Nephron progenitor cell (in vitro differentiated cells): ENCODE data around the gene MYRFL.

Experiments used
- DNase-seq: peaks from one replicate; pipeline ENCODE4 v3.0.0; 2021
- H3K27ac Mint-ChIP-seq: 2 replicates; pipeline ENCODE4 v1.8.0; 2021; ENCODE audit warnings: mild to moderate bottlenecking, moderate library complexity, mixed read lengths
- H3K27me3 Mint-ChIP-seq: 2 replicates; pipeline ENCODE4 v1.8.0; 2021; ENCODE audit warnings: mild to moderate bottlenecking, low read depth, mixed read lengths; ENCODE audit not compliant: poor library complexity
- H3K36me3 Mint-ChIP-seq: 2 replicates; pipeline ENCODE4 v1.8.0; 2021; ENCODE audit warnings: low read depth, mixed read lengths
- H3K4me1 Mint-ChIP-seq: 2 replicates; pipeline ENCODE4 v1.8.0; 2021; ENCODE audit warnings: mixed read lengths
- H3K4me3 Mint-ChIP-seq: 2 replicates; pipeline ENCODE4 v1.8.0; 2021; ENCODE audit warnings: mild to moderate bottlenecking, moderate library complexity, mixed read lengths
- H3K9me3 Mint-ChIP-seq: 2 replicates; pipeline ENCODE4 v1.8.0; 2021; ENCODE audit warnings: mild to moderate bottlenecking, moderate library complexity, mixed read lengths
- CTCF ChIP-seq: fragments of 200-600 bp; sonication (generic); IDR thresholded peaks from 2 replicates; pipeline ENCODE4 v1.5.0; 2021; ENCODE audit warnings: antibody characterized with exemption

The MYRFL gene

GRCh38 chr12:69824028-69824427 is 999 bp upstream of the MYRFL start:
- H3K36me3 Mint-ChIP-seq: no peaks in the 10 kb centered on the region

GRCh38 chr12:69828897-69829296 is 3.9 kb downstream of the MYRFL start:
- Mint-ChIP-seq H3K4me3 (no peak overlapping the region), H3K27me3 (peaks cover 10% of the 10 kb centered on the region), H3K27ac (no peak overlapping the region), H3K36me3 (no peaks in the 10 kb centered on the region), H3K9me3 (no peaks in the 10 kb centered on the region), H3K4me1 (no peaks in the 10 kb centered on the region)
- DNase-seq: no peak
- TF ChIP-seq CTCF: no peak

More at GRCh38 chr12:69824028-69824427, 999 bp upstream of the MYRFL start:
- H3K4me3 Mint-ChIP-seq: no peak overlapping the region
- H3K27ac Mint-ChIP-seq: no peak overlapping the region
- H3K4me1 Mint-ChIP-seq: no peaks in the 10 kb centered on the region
- H3K27me3 Mint-ChIP-seq: peaks cover 2% of the 10 kb centered on the region
- H3K9me3 Mint-ChIP-seq: no peaks in the 10 kb centered on the region
- TF ChIP-seq CTCF: no peak
- DNase-seq: no peak

GRCh38 chr12:69833696-69834095 is 8.7 kb downstream of the MYRFL start:
- Mint-ChIP-seq H3K27ac (no peak overlapping the region), H3K4me3 (no peak overlapping the region), H3K4me1 (no peaks in the 10 kb centered on the region), H3K36me3 (no peaks in the 10 kb centered on the region), H3K9me3 (no peaks in the 10 kb centered on the region), H3K27me3 (peaks cover 14% of the 10 kb centered on the region)
- no peak for DNase-seq
- TF ChIP-seq CTCF: no peak

- H3K4me1 Mint-ChIP-seq: no peaks in the 10 kb centered on the region
- no peak overlapping the region for H3K4me3 Mint-ChIP-seq
- H3K36me3 Mint-ChIP-seq: no peaks in the 10 kb centered on the region
- H3K27me3 Mint-ChIP-seq: peaks cover 15% of the 10 kb centered on the region
- TF ChIP-seq CTCF: no peak
- DNase-seq: no peak
- no peak overlapping the region for H3K27ac Mint-ChIP-seq
- H3K9me3 Mint-ChIP-seq: no peaks in the 10 kb centered on the region
Measured at GRCh38 chr12:69834147-69834546, 9.1 kb downstream of the MYRFL start.

GRCh38 chr12:69834576-69834975 is 9.5 kb downstream of the MYRFL start:
- no peak for TF ChIP-seq CTCF
- no peak for DNase-seq
- Mint-ChIP-seq H3K27ac (no peak overlapping the region), H3K4me1 (no peaks in the 10 kb centered on the region), H3K27me3 (peaks cover 13% of the 10 kb centered on the region), H3K9me3 (no peaks in the 10 kb centered on the region), H3K4me3 (no peak overlapping the region), H3K36me3 (no peaks in the 10 kb centered on the region)

- no peak for TF ChIP-seq CTCF
- H3K4me1 Mint-ChIP-seq: no peaks in the 10 kb centered on the region
- H3K4me3 Mint-ChIP-seq: no peak overlapping the region
- no peaks in the 10 kb centered on the region for H3K9me3 Mint-ChIP-seq
- no peak overlapping the region for H3K27ac Mint-ChIP-seq
- peaks cover 13% of the 10 kb centered on the region for H3K27me3 Mint-ChIP-seq
- no peak for DNase-seq
- no peaks in the 10 kb centered on the region for H3K36me3 Mint-ChIP-seq
Measured at GRCh38 chr12:69835081-69835480, 10.1 kb downstream of the MYRFL start.
